ENCODE data around the gene FAM83F.

GRCh38 chr22:40088818-40089217 lies 94.1 kb downstream of the FAM83F start:
- TF ChIP-seq CTCF (IDR thresholded peaks at IDR 0.05) (no peak), POLR2A (IDR thresholded peaks at IDR 0.05) (no peak)
